Loucy (cell line): ENCODE measurements around the gene LANCL2.

Experiments used
- H2AFZ ChIP-seq: fragments of 200-600 bp; sonication (generic); 2 replicates; pipeline ENCODE4 v1.6.0; 2016; ENCODE audit warnings: antibody characterized with exemption, mild to moderate bottlenecking, low read length, moderate library complexity
- H3F3A ChIP-seq: fragments of 200-600 bp; 2 replicates; pipeline ENCODE4 v1.6.0; 2016; ENCODE audit warnings: antibody characterized with exemption, low read depth, mild to moderate bottlenecking
- H3K27me3 ChIP-seq: fragments of 200-600 bp; sonication (generic); 2 replicates; pipeline ENCODE4 v1.6.1; 2014; ENCODE audit warnings: low read length, mild to moderate bottlenecking; ENCODE audit not compliant: insufficient read depth, poor library complexity, severe bottlenecking
- H3K36me3 ChIP-seq: fragments of 200-600 bp; sonication (generic); 2 replicates; pipeline ENCODE4 v1.6.1; 2016; ENCODE audit warnings: low read length; ENCODE audit not compliant: insufficient read depth
- H3K4me1 ChIP-seq: fragments of 200-600 bp; sonication (generic); 2 replicates; pipeline ENCODE4 v1.5.1; 2014; ENCODE audit warnings: low read length, mild to moderate bottlenecking; ENCODE audit not compliant: insufficient read depth, poor library complexity, severe bottlenecking
- H3K4me2 ChIP-seq: fragments of 200-600 bp; sonication (generic); 2 replicates; pipeline ENCODE4 v1.6.0; 2014; ENCODE audit warnings: antibody characterized with exemption, low read length, low read depth, mild to moderate bottlenecking; ENCODE audit not compliant: poor library complexity, severe bottlenecking
- H3K4me3 ChIP-seq: fragments of 200-600 bp; sonication (generic); 2 replicates; pipeline ENCODE4 v1.5.1; 2014; ENCODE audit warnings: low read length, mild to moderate bottlenecking, mixed read lengths; ENCODE audit not compliant: poor library complexity, severe bottlenecking
- H3K79me2 ChIP-seq: fragments of 200-600 bp; sonication (generic); 2 replicates; pipeline ENCODE4 v1.6.1; 2014; ENCODE audit warnings: low read length; ENCODE audit not compliant: insufficient read depth
- H3K9ac ChIP-seq: fragments of 200-600 bp; sonication (generic); 2 replicates; pipeline ENCODE4 v1.6.0; 2014; ENCODE audit warnings: mild to moderate bottlenecking, low read depth, low read length, moderate library complexity; ENCODE audit not compliant: poor library complexity, severe bottlenecking
- H3K9me2 ChIP-seq: fragments of 200-600 bp; sonication (generic); replicated peaks from 2 replicates; pipeline ENCODE4 v1.6.1; 2016; ENCODE audit warnings: low read depth, low read length, mixed read lengths
- H3K9me3 ChIP-seq: fragments of 200-600 bp; sonication (generic); 2 replicates; pipeline ENCODE4 v1.6.1; 2014; ENCODE audit warnings: mild to moderate bottlenecking, antibody characterized with exemption, low read length, low read depth; ENCODE audit not compliant: insufficient read depth
- H4K20me1 ChIP-seq: fragments of 200-600 bp; sonication (generic); 2 replicates; pipeline ENCODE4 v1.6.0; 2014; ENCODE audit warnings: antibody characterized with exemption, low read length, mild to moderate bottlenecking; ENCODE audit not compliant: insufficient read depth, poor library complexity, severe bottlenecking
- EZH2phosphoT487 ChIP-seq: fragments of 200-600 bp; IDR thresholded peaks from 2 replicates; pipeline ENCODE4 v1.6.1; 2018; ENCODE audit warnings: antibody characterized with exemption, mild to moderate bottlenecking, moderate library complexity, borderline replicate concordance
- TF ChIP-seq, protein P1 (sequence below): fragments of 200-600 bp; sonication (generic); conservative IDR thresholded peaks from 2 replicates; pipeline ENCODE4 v1.5.1; 2014; ENCODE audit warnings: mild to moderate bottlenecking, antibody characterized with exemption, low read length

Gene LANCL2

DNA sequence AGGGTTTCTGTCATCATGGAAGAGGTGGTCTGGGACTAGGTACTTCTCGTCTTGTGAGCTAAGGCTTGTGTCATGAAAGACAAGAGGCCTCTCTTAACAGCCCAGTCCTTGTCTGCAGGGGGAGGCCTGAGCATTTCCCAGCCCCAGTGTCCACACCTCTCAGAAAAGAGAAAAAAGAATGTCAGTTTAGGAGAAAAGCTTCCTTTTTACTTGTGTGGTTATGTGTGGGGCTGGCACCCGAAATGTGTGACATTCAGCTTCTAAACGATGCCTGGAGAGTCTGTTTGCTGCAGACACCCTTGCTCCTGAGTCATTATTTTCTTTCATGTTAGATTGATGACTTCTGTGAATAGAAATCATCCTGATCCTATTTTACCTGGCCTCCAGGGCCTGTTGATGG is 67.4 kb downstream of the LANCL2 start:
- TF ChIP-seq EZH2phosphoT487: no peak
- TF ChIP-seq, protein P1, sequence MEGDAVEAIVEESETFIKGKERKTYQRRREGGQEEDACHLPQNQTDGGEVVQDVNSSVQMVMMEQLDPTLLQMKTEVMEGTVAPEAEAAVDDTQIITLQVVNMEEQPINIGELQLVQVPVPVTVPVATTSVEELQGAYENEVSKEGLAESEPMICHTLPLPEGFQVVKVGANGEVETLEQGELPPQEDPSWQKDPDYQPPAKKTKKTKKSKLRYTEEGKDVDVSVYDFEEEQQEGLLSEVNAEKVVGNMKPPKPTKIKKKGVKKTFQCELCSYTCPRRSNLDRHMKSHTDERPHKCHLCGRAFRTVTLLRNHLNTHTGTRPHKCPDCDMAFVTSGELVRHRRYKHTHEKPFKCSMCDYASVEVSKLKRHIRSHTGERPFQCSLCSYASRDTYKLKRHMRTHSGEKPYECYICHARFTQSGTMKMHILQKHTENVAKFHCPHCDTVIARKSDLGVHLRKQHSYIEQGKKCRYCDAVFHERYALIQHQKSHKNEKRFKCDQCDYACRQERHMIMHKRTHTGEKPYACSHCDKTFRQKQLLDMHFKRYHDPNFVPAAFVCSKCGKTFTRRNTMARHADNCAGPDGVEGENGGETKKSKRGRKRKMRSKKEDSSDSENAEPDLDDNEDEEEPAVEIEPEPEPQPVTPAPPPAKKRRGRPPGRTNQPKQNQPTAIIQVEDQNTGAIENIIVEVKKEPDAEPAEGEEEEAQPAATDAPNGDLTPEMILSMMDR: no peak
- H3K9me2 ChIP-seq: no peaks in the 10 kb centered on the region
- H3K27me3 ChIP-seq: no peaks in the 10 kb centered on the region
- no peaks in the 10 kb centered on the region for H3F3A ChIP-seq
- no peaks in the 10 kb centered on the region for H3K36me3 ChIP-seq
- no peak overlapping the region for H3K4me3 ChIP-seq
- no peaks in the 10 kb centered on the region for H3K9me3 ChIP-seq
- H3K79me2 ChIP-seq: no peaks in the 10 kb centered on the region
- no peaks in the 10 kb centered on the region for H4K20me1 ChIP-seq
- H2AFZ ChIP-seq: no peak overlapping the region
- no peak overlapping the region for H3K9ac ChIP-seq
- H3K4me2 ChIP-seq: no peak overlapping the region
- H3K4me1 ChIP-seq: no peaks in the 10 kb centered on the region

DNA sequence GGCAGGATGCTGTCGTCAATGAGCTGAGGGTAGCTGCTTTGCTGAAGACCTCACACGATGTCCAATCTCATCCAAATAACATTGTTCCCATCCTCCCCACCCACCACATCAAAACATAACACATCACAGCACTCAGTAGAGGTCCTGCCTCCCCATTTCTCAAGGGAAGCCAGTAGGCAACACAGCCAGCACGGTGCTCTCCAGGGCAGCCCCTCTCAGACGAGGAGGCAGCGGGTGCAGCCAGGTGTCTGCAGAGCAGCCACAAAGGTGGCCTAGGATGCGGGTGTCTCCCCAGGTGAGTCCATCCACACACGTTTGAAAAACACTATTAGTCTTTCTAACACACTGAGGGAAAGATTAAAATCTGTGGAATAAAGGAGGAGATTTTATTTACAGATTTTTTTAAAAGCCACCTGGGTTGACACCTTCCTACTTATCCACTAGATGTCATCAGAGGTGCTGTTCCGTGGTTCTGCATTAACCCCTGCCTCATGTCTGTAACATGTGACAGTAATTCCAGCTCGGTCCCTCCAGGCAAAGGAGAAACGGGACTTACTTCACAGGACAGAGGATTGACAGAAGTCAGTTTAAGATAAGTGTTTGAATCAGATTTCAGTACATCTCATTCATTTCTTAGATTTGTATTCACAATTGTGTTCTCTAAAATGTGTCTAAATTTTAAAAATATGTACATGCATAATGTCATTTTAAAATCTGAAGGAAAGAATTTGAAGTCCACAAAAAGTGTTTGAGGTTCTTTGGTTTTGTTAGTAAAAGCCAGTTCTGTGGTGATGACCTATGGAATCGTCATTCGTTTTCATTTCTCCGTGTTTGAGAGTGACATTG is 68.0 kb downstream of the LANCL2 start:
- no peaks in the 10 kb centered on the region for H4K20me1 ChIP-seq
- no peaks in the 10 kb centered on the region for H3K79me2 ChIP-seq
- no peak overlapping the region for H2AFZ ChIP-seq
- no peaks in the 10 kb centered on the region for H3F3A ChIP-seq
- H3K4me3 ChIP-seq: no peak overlapping the region
- no peaks in the 10 kb centered on the region for H3K9me2 ChIP-seq
- no peak overlapping the region for H3K9ac ChIP-seq
- no peak for TF ChIP-seq EZH2phosphoT487
- TF ChIP-seq, protein P1: peak; percentile 67
- no peaks in the 10 kb centered on the region for H3K4me1 ChIP-seq
- no peak overlapping the region for H3K4me2 ChIP-seq
- H3K27me3 ChIP-seq: no peaks in the 10 kb centered on the region
- no peaks in the 10 kb centered on the region for H3K36me3 ChIP-seq
- no peaks in the 10 kb centered on the region for H3K9me3 ChIP-seq

DNA sequence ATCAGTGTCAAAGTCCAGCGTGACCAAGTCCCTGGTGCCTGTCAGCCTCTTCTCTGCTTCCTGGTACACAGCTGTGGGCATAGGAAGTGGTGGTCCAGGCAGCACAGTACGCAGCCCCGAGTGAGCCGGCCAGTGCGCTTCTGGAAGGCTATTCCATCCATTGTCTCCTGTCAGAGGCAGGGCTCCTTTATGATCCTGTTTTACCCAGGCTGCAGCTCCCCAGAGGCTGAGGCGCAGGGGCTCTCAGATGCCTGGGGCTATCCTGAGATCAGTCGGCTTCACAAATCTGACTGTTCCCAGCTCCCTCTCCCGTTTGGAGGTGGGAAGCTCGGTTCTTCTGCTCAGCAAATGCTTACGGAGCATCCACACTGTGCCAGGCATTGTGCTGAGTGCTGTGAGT is 70.3 kb downstream of the LANCL2 start:
- Histone ChIP-seq H3F3A (no peaks in the 10 kb centered on the region), H3K4me1 (no peaks in the 10 kb centered on the region), H3K36me3 (no peaks in the 10 kb centered on the region), H3K4me3 (no peak overlapping the region), H3K4me2 (no peak overlapping the region), H3K9ac (no peak overlapping the region), H3K9me3 (no peaks in the 10 kb centered on the region), H3K9me2 (no peaks in the 10 kb centered on the region), H4K20me1 (no peaks in the 10 kb centered on the region), H3K79me2 (no peaks in the 10 kb centered on the region), H2AFZ (no peak overlapping the region), H3K27me3 (no peaks in the 10 kb centered on the region)
- no peak for TF ChIP-seq EZH2phosphoT487

DNA sequence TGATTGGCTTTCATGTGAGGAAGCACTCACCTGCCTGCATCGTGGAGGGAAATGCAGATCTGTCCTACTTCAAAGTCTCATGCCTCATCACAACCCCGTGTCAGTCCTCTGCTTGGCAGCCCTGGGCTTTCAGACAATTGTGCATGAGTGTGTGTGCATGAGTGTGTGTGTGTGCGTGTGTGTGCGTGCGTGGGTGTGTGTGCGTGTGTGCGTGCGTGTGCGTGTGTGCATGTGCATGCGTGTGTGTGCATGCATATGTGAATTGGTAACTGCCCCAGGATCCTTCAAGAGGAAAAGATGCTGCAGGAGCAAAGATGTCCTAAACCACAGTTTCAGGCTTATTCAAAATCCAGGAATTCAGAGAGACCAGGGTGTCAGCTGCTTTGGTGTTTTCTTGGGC is 71.3 kb downstream of the LANCL2 start:
- Histone ChIP-seq H4K20me1 (no peaks in the 10 kb centered on the region), H3K4me1 (no peaks in the 10 kb centered on the region), H3F3A (no peaks in the 10 kb centered on the region), H3K9me2 (no peaks in the 10 kb centered on the region), H3K4me3 (no peak overlapping the region), H3K9ac (no peak overlapping the region), H3K27me3 (no peaks in the 10 kb centered on the region), H3K79me2 (no peaks in the 10 kb centered on the region), H3K9me3 (no peaks in the 10 kb centered on the region), H2AFZ (no peak overlapping the region), H3K4me2 (no peak overlapping the region), H3K36me3 (no peaks in the 10 kb centered on the region)
- TF ChIP-seq, protein P1: no peak
- TF ChIP-seq EZH2phosphoT487: no peak
